Hippocampal formation (tissue), 2 donors: ENCODE results near the gene TTBK2.

Experiments used
- DNase-seq, 2 donors: peaks; one replicate each; lab custom pipeline; 2025; lab: John Stamatoyannopoulos, UW

Gene TTBK2

DNA sequence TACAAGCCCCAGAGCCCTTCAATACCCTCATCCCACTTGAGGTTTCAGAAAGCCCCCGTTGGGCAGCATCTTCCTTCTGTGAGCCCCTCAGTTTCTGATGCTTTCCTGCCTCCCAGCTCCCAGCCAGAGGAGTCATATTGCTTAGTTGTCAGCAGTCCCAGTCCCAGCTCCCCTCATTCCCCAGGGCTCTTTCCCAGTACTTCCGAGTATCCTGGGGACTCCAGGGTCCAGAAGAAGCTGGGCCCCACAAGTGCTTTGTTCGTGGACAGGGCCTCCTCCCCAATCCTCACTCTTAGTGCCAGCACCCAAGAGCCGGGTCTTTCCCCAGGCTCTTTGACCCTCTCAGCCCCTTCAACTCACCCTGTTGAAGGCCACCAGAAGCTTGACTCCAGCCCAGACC is 227.6 kb downstream of the TTBK2 start:
- no peak for DNase-seq

DNA sequence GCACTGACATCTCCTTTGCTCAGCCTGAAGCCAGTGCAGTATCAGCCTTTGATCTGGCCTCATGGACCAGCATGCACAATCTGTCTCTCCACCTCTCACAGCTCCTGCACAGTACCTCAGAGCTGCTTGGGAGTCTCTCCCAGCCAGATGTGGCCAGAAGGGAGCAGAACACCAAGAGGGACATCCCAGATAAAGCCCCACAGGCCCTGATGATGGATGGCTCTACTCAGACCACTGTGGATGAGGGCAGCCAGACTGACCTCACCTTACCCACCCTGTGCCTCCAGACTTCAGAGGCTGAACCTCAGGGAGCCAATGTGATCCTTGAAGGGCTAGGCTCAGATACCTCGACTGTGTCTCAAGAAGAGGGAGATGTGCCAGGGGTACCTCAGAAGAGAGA is 228.0 kb downstream of the TTBK2 start:
- DNase-seq = no peak

DNA sequence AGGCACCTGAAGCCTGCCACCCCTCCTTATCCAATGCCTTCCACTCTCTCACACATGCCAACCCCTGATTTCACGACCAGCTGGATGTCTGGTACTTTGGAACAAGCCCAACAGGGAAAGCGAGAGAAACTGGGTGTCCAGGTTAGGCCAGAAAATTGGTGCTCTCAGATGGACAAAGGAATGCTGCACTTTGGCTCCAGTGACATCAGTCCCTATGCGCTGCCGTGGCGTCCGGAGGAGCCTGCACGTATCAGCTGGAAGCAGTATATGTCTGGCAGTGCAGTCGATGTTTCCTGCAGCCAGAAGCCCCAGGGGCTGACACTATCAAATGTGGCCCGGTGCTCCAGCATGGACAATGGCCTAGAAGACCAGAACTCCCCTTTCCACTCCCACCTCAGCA is 228.8 kb downstream of the TTBK2 start:
- DNase-seq = no peak

DNA sequence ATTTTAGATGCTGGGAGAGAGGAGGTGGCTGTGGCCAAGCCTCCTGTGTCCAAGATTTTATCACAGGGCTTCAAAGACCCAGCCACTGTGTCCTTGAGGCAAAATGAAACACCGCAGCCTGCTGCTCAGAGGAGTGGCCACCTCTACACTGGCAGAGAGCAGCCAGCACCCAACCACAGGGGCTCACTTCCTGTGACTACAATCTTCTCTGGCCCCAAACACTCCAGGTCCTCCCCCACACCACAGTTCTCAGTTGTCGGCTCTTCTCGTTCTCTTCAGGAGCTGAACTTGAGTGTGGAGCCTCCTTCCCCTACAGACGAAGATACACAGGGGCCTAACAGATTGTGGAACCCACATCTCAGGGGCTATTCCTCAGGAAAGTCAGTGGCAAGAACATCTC is 229.3 kb downstream of the TTBK2 start:
- no peak for DNase-seq
